Measurements from ENCODE around the gene RPS14.
"Not testable (repeated sequence)": the region's sequence is repeated elsewhere in the genome, so short reads cannot be mapped to it uniquely, and the experiment has no call there.

Gene RPS14

DNA sequence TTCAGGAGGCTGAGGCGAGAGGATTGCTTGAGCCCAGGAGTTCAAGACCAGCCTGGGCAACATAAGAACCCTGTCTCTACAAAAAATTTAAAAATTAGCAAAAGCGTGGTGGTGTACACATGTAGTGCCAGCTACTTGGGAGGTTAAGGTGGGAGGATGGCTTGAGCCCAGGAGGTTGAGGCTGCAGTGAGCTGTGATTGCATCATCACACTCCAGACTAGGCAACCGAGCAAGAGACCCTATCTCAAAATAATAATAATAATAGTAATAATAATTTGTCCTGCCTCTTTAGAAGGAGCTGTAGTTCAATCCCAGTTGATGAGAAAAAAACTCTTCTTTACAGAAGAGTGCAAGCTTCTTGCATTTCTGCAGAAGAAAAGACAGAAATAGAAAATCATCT is 26.8 kb downstream of the RPS14 start:
- Histone ChIP-seq H3K36me3 (replicated peaks) (no peaks in the 10 kb centered on the region), H3K4me3 (ENCODE audit: low read depth, low read length) (no peak overlapping the region), H3K27me3 (replicated peaks) (no peaks in the 10 kb centered on the region), H3K27ac (no peak overlapping the region)
- DNase-seq, result no peak
- TF ChIP-seq, protein P1, sequence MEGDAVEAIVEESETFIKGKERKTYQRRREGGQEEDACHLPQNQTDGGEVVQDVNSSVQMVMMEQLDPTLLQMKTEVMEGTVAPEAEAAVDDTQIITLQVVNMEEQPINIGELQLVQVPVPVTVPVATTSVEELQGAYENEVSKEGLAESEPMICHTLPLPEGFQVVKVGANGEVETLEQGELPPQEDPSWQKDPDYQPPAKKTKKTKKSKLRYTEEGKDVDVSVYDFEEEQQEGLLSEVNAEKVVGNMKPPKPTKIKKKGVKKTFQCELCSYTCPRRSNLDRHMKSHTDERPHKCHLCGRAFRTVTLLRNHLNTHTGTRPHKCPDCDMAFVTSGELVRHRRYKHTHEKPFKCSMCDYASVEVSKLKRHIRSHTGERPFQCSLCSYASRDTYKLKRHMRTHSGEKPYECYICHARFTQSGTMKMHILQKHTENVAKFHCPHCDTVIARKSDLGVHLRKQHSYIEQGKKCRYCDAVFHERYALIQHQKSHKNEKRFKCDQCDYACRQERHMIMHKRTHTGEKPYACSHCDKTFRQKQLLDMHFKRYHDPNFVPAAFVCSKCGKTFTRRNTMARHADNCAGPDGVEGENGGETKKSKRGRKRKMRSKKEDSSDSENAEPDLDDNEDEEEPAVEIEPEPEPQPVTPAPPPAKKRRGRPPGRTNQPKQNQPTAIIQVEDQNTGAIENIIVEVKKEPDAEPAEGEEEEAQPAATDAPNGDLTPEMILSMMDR (IDR thresholded peaks at IDR 0.05; ENCODE audit: low read depth, low read length, missing control alignments), result no peak
- in situ Hi-C loops (cut with HindIII; ENCODE audit: low pct_ligation_motif_present, low sequenced_read_pairs), result no loop called here

DNA sequence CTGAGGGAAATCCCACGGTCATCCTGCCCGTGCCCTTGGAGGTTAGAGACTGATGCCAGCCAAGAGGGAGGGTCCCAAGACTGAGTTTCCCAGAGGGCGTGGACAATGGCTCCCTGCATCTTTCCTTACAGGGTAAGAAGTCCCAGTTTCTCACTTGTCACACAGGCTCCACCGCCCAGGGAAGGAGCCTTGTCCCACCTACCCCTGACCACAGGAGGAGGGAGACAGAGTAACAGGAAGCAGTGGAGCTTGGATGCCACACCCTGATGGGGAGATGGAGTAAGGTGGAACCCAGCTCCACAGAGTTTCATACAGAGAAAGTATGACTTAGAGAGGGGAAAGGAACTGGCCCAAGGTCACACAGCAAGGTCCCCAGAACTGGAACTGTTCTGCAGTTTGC is 27.5 kb downstream of the RPS14 start:
- TF ChIP-seq, protein P1 (IDR thresholded peaks at IDR 0.05; ENCODE audit: low read depth, low read length, missing control alignments), result no peak
- Histone ChIP-seq H3K27ac (no peak overlapping the region), H3K27me3 (replicated peaks) (no peaks in the 10 kb centered on the region), H3K36me3 (replicated peaks) (no peaks in the 10 kb centered on the region), H3K4me3 (ENCODE audit: low read depth, low read length) (no peak overlapping the region)
- no peak for DNase-seq
- in situ Hi-C loops (cut with HindIII; ENCODE audit: low pct_ligation_motif_present, low sequenced_read_pairs), result no loop called here

DNA sequence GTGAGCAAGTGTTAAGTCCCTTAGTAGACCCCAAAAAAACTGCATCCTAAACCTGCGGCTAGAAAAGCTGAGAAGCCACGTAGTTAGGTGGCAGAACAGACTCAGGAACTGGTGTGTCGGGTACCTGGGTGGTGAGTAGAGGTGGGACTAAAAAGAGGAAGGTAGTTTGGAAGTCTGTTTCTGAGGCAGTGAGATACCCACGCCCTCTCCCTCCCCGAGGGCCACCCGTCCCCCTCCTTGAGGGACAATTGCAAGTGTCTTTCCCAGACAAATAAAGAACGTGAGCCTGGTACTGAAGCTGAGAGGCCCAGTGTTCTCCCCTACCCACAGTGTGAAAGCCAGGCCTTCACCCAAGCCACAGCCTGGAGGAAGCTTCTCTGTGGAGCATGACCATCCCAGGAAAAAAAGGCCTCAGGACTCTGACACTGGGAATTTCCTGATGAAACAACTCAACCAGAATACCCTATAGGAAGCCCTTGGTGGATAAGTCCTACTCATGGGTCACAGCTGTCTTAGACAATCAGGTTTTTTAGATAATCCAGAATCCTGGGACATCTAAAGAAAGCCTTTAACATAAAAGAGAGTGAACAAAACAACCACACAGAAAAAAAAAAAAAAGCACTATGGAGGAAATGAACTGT is 29.8 kb downstream of the RPS14 start:
- H3K27ac ChIP-seq, result no peak overlapping the region
- H3K36me3 ChIP-seq (replicated peaks), result no peaks in the 10 kb centered on the region
- no peak overlapping the region for H3K4me3 ChIP-seq (ENCODE audit: low read depth, low read length)
- in situ Hi-C loops (cut with HindIII; ENCODE audit: low pct_ligation_motif_present, low sequenced_read_pairs), result no loop called here
- TF ChIP-seq, protein P1 (IDR thresholded peaks at IDR 0.05; ENCODE audit: low read depth, low read length, missing control alignments), result no peak
- DNase-seq, result no peak
- H3K27me3 ChIP-seq (replicated peaks), result no peaks in the 10 kb centered on the region

DNA sequence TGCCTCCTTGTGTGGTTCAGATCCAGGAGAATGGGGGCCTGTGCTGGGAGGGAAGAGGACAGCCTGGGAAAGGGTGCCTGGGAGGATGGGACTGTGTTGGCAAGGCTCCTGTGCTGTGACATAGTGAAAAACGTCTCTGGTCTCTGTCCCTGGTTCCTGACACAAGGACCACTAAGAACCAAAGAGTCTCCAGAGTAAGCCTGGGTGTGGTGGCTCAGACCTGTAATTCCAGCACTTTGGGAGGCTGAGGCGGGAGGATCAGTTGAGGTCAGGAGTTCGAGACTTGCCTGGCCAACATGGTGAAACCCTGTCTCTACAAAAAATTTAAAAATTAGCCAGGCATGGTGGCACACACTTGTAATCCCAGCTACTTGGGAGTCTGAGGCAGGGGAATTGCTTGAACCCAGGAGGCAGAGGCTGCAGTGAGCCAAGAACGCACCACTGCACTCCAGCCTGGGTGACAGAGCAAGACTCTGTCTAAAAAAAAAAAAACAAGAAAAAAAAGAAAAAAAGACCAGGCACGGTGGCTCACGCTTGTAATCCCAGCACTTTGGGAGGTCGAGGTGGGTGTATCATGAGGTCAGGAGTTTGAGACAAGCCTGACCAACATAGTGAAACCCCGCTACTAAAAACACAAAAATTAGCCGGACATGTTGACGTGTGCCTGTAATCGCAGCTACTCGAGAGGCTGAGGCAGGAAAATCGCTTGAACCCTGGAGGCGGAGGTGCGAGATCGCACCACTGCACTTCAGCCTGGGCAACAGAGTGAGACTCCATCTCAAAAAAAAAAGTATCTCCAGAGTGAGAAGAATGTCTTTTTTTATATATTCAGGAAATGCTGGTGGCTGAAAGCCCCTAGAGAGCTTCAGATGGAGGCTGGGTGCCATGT is 35.4 kb downstream of the RPS14 start:
- H3K27me3 ChIP-seq (replicated peaks); H3K4me3 ChIP-seq (ENCODE audit: low read depth, low read length); H3K36me3 ChIP-seq (replicated peaks); in situ Hi-C loops (cut with HindIII; ENCODE audit: low pct_ligation_motif_present, low sequenced_read_pairs); H3K27ac ChIP-seq; DNase-seq: not testable (repeated sequence)

DNA sequence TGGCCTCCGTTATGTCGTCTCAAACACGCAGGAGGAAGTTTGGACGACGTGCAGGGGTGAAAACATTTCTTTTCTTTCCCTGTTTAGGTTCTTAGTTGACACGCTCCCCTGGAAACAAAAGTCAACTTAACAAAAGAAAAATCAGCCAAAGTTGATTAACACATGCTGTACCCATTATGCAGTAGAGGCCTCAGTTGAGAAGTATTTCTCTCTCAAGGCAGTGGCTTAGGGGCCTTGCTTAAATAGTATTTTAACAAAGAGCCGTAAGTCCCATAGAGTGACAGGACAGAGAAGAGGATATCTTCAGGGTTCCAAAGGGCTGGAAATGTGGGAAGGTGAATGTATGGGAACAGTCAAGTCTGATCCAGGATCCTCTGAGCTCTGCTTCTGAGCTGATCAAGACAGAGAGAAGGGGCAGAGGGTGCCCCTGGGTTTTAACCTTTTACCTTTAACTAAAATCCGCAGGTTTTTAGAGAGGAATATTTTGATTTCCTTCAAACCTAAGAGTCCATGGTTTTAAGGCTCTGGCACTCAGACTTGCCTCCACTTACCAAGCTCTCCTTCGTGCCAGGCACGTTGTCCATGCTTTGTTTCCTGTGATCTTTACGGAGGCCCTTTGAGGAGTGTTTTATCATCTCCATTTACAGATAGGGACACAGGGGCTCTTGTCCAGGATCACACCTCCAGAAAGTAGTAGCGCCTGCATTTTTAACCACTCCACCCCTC is 36.2 kb downstream of the RPS14 start:
- TF ChIP-seq, protein P1 (IDR thresholded peaks at IDR 0.05; ENCODE audit: low read depth, low read length, missing control alignments), result no peak
- Histone ChIP-seq H3K27ac (no peak overlapping the region), H3K4me3 (ENCODE audit: low read depth, low read length) (no peak overlapping the region), H3K27me3 (replicated peaks) (no peaks in the 10 kb centered on the region), H3K36me3 (replicated peaks) (no peaks in the 10 kb centered on the region)
- in situ Hi-C loops (cut with HindIII; ENCODE audit: low pct_ligation_motif_present, low sequenced_read_pairs), result no loop called here
- DNase-seq, result no peak
